DOHH2 (cell line): ENCODE measurements around the gene PIP4K2A.
A peak's percentile ranks its signal among the peaks of the same experiment; 100 is the strongest.

Experiments used
- CTCF ChIP-seq: fragments of 200-600 bp; sonication (generic); IDR thresholded peaks from one replicate; pipeline ENCODE4 v1.5.1; 2014; ENCODE audit warnings: antibody characterized with exemption, mild to moderate bottlenecking, low read depth, low read length; ENCODE audit not compliant: poor library complexity, severe bottlenecking
- EZH2phosphoT487 ChIP-seq: fragments of 200-600 bp; sonication (generic); IDR thresholded peaks from 2 replicates; pipeline ENCODE4 v1.6.1; 2017; ENCODE audit warnings: borderline replicate concordance, mild to moderate bottlenecking, antibody characterized with exemption, low read length, moderate library complexity, mixed read lengths

GRCh38 chr10:22617516-22617915, 96.9 kb downstream of the PIP4K2A start:
- TF ChIP-seq CTCF (peak; percentile 54), EZH2phosphoT487 (no peak)
